22Rv1 (cell line): ENCODE measurements around the gene ASXL1.
A peak's percentile ranks its signal among the peaks of the same experiment; 100 is the strongest.
"Not testable (repeated sequence)": the region's sequence is repeated elsewhere in the genome, so short reads cannot be mapped to it uniquely, and the experiment has no call there.

Source experiments
- H3K27ac ChIP-seq: fragments of 450-650 bp; 2 replicates; pipeline ENCODE4 v1.5.1; 2017
- CTCF ChIP-seq: fragments of 450-650 bp; IDR thresholded peaks from 2 replicates; pipeline ENCODE4 v1.5.1; 2017; ENCODE audit warnings: mild to moderate bottlenecking
- ZFX ChIP-seq: fragments of 450-650 bp; IDR thresholded peaks from 2 replicates; pipeline ENCODE4 v1.6.1; 2017; ENCODE audit warnings: antibody characterized with exemption, borderline replicate concordance

Gene ASXL1

GRCh38 chr20:32338665-32339064 lies 19.5 kb upstream of the ASXL1 start:
- no peak overlapping the region for H3K27ac ChIP-seq
- TF ChIP-seq ZFX = no peak

- no peak overlapping the region for H3K27ac ChIP-seq
- TF ChIP-seq CTCF (no peak), ZFX (no peak)
Measured at GRCh38 chr20:32339116-32339515, 19.0 kb upstream of the ASXL1 start.

DNA sequence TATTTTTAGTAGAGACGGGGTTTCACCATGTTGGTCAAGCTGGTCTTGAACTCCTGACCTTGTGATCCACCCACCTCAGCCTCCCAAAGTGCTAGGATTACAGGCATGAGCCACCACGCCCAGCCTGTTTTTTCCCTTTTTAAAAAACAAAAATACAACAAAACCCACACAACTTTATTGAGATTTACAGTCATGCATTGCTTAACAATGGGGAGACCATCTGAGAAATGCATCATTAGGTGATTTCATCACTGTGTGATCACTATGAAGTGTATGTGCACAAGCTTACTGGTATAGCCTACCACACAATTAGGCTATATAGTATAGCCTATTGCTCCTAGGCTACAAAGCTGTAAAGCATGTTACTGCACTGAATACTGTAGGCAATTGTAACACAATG lies 17.1 kb upstream of the ASXL1 start:
- H3K27ac ChIP-seq = not testable (repeated sequence)

DNA sequence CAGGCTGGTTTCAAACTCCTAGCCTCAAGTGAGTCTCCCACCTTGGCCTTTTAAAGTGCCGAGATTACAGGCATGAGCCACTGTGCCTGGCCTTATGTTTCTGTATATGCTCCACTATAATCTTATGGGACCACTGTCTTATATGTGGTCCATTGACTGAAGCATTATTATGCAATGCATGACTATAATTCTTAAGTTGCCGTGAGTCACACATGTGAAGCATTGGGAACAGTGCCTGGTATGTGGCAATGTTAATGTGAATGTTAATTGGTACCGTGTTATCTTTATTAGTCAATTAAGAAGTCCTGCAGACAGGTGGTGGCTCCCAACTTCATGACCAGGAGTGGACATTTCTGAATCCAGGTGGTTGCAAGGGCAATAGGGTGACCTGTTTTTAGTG lies 14.7 kb upstream of the ASXL1 start:
- H3K27ac ChIP-seq = no peak overlapping the region
- TF ChIP-seq ZFX (no peak), CTCF (no peak)

DNA sequence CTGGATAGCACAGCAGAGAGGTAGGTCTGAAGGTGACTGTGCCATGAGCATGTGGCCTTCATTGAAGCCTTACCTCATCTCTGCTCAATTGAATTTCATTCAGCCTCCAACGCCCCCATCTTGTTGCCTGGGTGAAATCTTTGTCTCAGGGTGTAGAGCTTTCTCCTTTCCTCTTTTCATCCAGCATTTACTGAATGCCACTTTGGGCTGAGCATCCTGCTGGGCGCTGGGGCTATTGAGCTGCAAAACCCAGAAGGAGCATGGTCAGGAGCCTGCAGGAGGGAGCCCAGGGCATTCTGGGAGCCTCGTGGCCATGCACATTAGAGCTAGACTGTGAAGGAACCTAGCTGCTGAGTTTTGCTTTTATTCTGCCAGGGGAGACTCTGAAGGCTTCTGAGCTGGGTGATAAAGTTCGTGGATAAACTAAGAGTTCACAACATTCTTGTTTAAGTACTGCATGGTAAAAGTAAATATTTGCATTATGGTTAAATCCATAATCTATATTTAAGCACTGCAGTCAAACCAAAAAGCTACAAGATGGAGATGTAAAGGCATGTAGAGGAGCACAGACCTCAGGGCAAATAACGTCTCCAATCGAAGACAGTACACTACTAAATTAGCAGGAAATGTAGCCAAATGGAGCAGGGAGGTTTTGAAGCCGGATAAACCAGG lies 13.2 kb upstream of the ASXL1 start:
- no peak for TF ChIP-seq ZFX
- H3K27ac ChIP-seq = peak overlapping the region; percentile 70

GRCh38 chr20:32348207-32348606 lies 9.9 kb upstream of the ASXL1 start:
- no peak overlapping the region for H3K27ac ChIP-seq
- TF ChIP-seq ZFX = no peak
- TF ChIP-seq CTCF = no peak

DNA sequence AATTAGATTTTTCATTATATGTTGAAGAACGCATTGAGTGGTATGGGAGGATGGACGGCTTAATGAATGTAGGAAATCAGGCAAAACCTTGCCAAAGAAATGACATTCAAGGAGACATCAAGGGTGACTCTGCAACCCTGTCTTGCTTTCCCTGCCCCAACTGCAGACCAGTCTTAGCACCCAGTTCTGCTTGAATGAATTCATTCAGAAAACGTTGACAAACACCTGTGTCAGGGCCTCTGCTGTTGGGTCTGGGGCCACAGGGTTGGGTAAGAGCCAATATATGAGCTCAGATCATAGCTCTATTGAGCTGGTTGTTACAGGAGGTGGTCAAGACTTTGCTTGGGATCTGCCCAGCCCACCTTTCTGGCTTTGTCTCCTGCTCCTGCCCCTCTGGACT lies 7.7 kb upstream of the ASXL1 start:
- no peak overlapping the region for H3K27ac ChIP-seq

DNA sequence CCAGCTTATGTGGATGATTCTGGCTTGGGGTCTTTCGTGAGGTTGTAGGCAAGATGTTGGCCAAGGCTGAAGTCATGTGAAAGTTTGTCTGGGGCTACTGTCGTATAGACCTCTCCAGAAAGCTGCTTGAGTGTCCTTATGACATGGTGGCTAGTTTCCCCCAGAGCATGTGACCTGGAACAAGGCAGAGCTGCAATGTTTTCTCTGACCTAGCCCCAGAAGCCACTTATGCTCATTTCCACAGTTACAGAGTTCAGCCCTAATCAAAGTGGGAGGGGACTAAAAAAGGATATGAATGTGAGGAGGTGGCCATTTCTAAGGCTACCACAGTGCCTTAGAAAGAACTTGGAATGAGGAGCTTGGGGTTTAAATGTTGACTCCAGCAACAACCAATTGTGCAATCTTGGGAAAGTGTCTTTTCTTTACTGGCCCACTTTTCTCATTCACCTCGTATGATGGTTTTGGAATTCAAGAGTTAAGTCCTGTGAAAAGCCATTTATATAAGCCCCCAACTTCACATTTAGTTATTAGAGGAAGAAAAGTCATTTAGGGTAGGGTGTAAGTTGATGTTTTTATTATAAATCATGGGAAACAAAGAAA lies 5.9 kb upstream of the ASXL1 start:
- TF ChIP-seq ZFX (no peak), CTCF (no peak)
- H3K27ac ChIP-seq = no peak overlapping the region

More for the DNA sequence above, 7.7 kb upstream of the ASXL1 start:
- TF ChIP-seq ZFX = no peak
- no peak for TF ChIP-seq CTCF
